HG03469 (cell line): ENCODE data around the gene E2F8.

Experiments
- ATAC-seq: cut with Tn5 transposase; IDR thresholded peaks from one replicate; pipeline ENCODE4 v1.9.1; 2021; ENCODE audit warnings: mild to moderate bottlenecking, moderate library complexity, moderate number of reproducible peaks; ENCODE audit not compliant: unreplicated experiment

Gene E2F8

DNA sequence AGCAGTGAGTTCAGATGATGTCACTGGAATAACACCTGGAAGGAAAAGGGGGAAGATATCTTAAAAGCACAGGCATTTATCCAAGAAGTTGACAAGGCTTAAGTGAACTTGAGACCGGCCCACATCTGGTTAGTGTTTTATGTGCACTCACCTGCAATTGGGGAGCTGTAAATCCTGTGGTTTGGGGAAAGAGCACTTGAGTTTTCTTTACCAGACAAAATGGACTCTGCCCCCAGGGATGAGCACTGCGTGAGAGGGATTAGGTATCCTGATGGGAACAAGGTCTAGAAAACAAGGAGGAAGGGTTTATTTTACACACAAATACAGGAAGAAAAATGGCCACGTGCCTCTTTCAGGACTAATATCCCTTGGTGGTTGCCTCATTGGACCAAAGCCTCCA is 15.2 kb downstream of the E2F8 start:
- no peak for ATAC-seq

DNA sequence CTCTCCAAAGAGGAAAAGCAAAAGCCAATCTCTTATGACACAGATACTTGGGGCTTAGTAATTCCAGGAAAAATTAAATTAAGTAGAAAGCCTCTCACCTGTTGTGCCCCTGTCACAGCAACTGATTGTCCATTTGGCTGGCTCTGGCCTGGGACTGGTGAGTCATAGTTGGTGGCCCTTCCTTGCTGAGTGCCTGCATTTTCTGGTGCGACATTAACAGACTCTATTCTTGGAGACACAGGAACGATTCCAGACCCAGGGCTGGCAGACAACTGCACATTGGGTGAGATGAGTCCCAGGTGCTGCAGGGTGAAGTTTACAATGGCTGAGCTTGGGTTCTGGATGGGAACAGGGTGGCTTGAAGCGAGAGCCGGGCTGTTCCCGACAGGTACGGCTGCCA is 15.6 kb downstream of the E2F8 start:
- no peak for ATAC-seq

DNA sequence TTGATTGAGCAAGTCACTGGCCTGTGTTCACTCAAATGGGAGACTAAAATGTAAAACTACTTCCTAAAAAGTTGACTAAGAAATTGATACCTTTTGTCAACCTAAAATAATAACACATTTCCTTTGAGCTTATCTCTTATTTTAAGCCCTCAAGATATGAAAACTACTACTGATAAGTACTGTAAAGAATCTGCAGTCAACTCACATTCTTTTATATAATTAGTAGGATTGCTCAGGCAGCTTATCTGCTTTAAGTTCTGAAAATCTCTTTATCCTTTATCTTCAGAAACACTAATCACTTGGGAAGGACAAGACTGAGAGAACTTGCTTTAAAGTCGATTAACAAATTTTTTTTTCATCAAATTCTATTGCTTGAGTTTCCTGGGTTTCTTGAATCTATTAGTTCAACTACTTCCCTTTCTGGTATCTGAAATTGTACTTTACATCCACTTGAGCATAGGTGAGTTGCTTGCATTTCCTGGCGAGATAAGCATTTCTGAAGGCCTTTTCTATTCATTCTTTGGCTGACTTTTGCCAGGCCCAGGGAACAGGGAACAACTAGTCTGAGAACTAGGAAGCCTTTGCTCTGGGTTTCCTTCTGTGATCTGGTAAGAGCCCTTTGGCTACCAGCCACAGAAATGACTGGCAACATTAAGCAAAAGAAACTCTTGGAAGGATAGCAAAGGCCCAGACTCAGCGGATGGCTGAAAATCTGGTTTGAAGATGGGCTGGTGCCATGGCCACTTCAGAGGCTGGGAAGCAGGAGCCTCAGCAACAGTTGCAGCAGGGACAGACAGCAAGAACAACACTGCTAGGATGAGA is 19.6 kb downstream of the E2F8 start:
- no peak for ATAC-seq

DNA sequence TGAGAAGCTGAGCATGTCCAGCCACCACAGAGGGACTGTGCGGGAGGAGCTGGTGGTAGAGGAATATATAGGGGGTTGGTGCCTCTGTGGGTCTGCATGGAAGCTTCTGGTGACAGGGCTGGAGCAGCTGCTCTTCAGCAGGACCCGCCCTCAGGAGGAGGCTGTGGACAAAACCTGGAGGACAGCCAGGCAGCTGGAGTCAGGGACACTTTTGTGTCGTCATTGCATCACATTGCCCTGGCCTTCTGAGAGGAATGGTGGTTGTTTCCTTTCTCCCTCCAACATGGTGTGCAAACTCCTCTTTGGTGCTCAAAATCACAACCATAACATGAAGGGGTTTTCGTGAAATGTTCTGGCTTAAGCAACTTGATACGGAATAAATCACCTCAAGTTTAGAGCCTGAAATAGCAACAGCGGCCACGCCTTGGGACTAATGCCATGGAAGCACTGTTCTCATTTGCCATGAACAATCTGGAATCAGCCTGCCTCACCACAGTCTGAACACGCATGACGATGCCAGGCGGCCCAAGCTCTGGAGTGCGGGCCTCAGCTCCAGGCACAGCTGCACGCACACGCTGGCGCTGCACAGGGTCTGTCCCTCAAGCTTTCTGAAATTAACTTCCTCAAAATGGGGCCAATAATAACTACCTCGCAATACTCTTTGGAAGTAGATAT is 21.8 kb downstream of the E2F8 start:
- no peak for ATAC-seq

DNA sequence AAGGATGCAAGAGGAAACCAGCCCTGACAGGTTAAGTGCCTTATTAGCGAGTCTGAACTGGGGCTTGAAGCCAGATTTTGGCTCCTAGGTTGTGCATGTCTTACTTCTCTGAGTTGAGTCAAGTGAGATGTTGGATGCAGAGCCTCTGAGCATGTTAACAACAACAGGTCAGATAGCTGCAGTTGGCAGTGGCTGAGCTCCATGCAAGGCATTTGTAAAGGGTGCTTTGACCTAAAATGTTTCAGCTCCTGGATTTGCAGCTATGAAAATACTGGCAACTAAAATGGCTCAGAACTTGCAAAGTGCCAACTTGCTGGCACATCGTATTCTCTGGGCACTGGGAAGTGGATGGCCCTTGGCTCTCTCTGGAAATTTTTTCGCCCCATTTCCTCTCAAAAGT is 22.5 kb downstream of the E2F8 start:
- ATAC-seq: no peak

DNA sequence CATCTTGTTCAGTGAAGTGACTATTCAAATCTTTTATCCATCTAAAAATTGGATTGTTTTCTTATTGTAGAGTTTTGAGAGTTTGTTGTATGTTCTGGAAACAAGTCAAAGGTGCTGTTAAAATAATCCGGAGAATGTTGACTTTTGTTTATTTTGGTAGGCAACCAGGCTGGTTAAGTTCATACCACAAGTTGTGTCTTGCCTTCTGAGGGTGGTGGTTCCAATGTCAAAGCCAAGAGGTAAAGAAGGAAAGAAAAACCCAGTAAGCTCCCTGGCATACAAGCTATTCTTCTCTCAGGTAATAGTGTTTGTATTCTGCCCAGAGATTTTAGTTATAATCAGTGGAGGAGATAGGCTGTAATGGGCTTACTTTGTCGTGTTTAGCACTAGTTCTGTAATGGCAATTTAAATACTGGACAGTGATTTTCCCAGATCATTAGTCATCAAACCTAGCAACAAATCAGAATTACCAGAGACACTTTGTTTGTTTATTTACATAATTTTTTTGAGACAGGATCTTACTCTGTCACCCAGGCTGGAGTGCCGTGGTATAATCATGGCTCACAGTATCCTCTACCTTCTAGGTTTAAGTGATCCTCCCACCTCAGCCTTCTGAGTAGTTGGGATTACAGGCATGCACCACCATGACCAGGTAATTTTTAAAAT is 23.9 kb downstream of the E2F8 start:
- no peak for ATAC-seq

DNA sequence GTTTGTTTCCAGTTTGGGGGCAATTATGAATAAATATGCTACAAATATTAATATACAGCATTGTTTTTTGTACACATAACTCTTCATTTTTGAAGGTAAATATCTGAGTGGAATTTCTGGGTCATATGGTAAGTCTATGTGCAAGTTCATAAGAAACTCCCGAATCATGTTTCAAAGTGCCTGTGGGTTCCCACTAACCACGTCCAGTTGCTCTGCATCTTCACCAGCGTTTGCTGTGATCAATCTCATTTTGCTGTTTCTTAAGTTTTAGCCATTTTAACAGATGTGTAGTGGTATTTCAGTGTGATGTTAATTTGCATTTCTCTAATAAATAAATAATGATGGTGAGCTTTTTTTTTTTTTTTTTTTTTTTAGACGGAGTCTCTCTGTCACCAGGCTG is 24.7 kb downstream of the E2F8 start:
- no peak for ATAC-seq

DNA sequence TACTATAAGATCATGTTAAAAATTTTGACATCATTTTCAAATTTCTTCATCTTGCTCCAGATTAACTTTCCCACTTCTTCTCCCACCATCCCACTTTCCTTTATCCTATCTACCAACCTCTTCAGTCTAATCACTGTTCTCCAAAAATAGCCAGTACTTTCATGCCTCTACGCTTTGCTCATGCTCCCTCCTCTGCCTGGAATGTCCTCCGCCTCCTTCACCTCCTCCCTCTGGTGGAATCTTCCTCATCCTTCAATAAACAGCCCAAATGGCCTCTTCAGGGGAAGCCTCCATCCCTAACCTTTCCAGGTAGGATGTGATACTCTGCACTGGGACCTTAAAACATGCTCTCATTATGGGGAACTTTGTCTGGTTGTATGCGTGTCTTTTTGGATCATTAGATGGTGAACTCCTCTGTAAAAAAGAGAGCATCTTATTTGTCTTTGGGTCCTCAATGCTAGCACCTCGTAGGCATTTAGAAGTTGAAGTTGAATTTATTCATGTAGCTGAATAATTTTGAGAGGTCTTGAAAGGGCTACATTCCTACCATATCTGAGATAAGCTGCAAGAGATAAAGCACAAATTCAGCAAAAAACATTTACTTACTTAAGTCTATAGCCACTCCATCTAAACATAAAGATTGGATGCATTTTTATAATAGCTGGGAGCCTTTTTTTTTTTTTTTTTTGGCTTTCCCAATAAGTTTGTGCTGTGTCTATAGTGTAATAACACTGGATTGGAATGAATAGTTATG is 31.0 kb downstream of the E2F8 start:
- ATAC-seq: no peak

DNA sequence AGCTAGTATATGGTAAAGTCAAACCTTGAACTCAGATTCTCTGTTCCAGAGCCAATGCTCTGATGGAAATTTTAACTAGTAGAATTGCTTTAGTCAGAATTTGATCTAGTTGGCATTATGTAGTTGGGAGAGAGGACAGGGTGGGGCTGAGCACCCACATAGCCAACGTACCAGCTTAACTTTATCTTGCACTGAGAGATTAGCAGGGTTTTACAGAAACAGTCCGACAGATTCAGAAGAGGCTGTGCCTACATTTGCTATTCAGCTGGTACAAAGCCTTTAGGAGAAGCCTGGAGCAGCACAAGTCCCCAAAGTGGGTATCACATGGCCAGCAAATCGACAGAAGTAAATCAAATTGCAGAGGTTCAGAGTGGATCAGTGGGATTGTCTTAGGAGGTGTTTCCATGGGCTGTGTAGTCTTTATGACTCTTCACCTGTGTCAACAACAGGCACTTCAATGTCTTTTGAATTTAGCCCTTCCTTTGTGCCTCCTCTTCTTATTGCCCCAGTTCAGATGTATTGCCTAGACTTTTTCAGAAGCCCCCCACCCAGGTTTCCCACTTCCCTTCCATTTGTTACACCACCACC is 31.7 kb downstream of the E2F8 start:
- ATAC-seq: no peak

DNA sequence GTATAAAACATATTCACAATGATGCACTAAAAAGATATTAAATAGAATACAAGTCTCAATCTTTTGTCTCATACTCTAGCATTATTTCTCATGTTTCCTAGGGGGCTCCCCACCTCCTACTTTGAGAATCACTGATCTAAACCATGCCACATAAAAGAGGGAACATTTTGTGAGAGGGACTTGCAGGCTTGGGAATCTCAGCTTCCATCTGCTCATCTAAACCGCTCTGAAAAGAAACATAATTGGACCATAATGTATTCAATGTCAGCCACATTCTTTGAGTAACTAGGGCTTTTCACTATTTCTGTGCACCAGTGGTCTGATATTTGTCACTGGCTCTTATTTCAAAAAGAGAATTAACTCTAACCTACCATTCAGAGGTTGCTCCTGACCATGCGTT is 32.6 kb downstream of the E2F8 start:
- ATAC-seq: no peak

DNA sequence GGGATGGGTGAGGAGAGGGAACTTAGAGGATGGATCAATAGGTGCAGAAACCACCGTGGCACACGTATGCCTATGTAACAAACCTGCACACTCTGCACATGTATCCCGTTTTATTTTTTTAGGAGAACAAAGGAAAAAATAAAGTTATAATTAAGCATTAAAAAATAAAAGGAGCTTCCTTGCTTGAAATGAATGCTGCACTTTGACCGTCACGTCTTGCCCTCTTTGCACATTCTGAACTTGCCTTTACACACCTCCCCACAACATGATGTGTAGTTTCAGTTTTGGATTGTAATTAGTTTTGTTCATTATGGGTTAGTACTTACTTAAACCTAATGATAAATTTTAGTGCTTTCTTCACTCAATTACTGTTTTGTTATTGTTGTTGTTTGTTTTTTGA is 35.9 kb downstream of the E2F8 start:
- ATAC-seq: no peak

DNA sequence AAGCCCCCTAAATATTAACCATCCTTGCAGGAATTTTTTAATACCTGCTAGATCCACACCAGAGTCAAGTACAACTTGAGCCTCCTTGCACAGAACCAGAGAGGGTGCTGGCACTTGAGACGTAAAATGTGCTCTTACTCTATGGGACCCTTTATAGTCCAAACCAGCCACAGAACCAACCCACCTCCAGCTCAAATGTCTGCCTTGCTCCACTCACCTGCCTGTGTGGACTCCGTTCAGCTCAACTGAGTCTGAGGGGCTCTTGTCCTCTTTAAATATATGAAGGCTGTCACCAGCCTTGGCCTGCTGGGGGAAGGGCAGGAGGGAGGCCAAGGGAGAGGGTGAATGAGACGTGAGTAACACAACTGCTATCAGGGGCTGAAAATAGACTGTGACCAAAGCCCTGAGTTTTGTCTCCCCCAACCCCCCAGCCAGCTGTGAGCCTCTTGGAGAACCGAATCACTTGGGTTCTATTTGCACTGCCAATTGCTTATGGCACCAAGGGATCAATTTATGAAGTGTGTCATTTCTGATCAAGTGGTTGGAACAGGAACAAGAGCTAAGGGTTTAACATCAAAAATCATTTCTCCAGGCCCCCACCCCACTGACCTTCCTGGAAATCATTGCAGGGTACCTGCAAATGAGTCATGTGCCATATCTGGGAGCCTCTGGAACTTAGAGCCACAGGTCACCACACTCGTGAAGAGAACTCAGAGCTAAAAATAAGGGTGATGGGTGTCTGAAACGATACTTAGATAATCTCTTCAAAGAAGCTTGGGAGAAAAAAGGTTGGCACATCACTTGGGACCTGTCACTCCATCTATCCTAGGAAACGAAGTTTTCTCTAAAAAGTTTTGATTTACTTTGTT is 38.8 kb downstream of the E2F8 start, which contains the start of gene CSRP3:
TSS of gene CSRP3 (minus strand) at position 247 of the 869 bp plus-strand sequence. CDS start 9,535 bp downstream, outside the sequence.
- ATAC-seq: no peak

DNA sequence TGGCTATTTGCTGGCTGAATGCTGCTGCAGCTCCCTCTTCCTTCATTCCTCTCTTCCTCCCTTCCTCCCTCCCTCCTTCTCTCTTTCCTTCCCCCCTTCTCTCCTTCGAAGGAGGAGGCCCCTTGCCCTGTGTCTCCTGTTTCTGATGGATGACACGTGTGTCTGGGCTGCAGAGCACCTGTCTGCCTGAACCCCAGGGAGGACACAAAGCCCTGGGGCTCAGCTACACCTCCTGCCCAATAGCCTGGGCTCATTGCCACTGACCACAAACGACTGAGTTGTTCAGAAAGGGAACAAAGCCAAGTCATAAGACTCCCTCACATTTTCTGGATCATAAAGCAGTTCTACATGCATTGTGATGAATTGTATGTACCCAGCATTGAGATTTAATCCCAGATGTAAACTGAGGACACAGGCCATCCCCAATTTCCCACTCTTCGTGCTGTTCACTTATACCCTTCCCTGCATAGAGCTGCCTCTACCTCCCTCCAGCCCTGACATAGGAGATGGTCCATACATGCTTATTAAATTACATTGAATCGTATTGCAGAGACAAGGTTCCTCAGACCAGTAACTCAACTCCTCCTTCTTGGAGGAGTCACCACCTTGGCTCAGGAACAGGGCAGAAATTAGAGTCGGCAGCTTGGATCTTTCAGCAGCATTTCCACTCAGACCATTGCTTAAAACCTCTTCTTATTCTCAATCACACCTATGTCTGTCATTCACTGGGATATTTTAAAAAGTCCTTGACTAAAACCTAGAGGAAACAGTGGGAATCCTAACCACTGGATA is 40.1 kb downstream of the E2F8 start:
- no peak for ATAC-seq

DNA sequence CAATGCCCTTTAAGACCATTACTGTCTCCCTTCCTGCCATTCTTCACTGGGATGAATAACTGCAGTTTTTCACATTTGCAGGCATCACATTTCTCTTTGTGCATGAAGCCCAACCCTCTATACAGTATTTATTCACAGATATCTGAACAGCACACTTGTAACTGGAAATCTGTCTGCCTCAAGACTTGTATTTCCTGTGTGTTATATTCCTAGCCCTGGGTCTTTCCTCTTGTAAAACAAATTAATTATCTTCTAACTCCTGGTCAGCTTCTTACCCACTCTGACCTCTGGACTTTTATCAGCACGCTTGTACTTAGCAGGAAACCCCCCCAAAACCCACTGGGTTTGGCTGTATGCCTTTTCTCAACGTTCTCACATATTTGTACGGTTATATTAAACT is 41.0 kb downstream of the E2F8 start:
- no peak for ATAC-seq

DNA sequence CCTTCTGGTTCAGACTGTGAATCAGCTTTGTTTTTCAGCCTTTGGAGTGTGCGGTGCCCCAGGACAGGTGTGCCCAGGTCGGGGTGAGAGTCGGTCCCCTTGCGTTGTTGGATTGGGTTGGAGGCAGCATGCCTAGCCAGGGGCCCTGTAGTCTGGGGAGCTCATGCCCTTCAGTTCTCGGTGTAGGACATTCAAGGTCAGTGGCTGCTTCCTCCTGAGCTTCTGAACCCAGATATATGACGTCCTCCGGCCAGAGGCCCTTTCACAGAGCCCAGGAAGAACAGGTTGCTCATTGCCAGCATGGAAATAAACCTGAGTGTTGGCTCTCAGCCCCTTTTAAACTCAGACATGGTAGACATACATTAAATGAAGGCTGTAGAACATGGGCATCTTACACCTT is 41.7 kb downstream of the E2F8 start:
- no peak for ATAC-seq

DNA sequence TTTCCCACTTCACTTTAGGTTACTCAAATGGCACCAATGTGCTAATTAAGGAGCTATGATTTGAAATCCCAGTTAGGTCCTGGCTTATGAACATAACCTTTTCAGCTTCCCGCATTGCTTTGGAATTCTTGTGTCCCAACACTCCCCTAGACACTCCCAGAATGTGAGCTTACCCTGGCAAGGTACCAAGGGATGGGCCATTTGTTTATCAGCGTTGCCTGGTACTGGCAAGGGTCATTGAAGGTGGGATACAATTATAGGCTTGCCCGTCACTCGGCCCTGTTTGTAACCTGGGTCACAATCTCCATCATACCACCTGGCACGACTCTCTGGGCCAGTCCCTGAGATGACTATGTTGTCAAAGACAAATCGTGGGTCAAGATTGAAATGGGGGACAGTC is 44.3 kb downstream of the E2F8 start:
- ATAC-seq: no peak

DNA sequence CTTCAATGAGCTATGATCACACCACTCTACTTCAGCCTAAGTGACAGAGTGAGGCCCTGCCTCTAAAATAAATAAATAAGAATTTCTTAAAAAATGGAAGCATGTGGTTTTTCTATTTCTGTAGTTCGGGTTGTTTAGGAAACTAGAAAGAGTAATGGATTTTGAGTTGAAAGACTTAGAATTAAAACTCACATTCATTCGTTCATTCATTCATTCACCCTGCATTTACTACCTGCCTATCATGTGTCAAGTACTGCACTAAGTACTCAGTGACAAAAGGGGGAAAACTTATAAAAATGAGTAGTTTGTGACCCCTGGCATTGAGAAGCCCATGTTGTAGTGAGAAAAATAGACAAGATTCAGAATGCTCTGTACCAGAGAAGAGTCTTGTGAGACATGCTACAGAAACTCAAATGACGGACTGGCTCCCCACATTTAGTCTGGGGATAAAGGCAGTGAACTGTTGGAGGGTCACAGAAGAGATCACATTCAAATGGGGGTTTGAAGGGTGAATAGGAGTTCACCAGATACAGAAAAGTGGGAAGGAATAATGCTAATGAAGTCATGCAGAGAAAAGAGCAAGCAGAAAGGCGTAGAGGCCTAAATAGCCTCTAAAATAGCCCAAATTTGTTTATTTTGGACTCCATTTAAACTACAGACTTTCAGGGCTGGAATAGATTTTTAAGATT is 46.0 kb downstream of the E2F8 start:
- no peak for ATAC-seq

DNA sequence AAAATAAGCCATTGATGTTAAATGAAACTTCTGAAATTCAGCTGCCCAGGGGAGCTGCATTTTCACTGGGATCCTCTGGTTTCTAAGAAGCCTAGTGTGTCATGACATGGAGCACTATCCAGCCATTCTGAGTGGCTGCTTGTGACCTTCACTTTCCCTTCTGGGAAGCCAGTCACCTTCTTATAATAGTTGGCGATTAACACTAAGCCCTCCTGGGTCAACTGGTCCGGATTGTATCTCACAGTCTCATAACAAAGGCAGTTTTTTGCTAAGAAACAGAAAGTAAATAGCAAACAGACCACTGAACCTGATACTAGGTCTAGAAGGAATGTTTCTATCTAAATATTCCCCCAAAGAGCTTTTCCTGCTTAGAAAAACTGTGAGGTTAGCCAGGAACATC is 46.8 kb downstream of the E2F8 start:
- no peak for ATAC-seq
